GM21390 (cell line): ENCODE measurements around the gene POMT1.

Experiments
- ATAC-seq: cut with Tn5 transposase; IDR thresholded peaks from one replicate; pipeline ENCODE4 v1.9.1; 2021; ENCODE audit not compliant: unreplicated experiment

The POMT1 gene

DNA sequence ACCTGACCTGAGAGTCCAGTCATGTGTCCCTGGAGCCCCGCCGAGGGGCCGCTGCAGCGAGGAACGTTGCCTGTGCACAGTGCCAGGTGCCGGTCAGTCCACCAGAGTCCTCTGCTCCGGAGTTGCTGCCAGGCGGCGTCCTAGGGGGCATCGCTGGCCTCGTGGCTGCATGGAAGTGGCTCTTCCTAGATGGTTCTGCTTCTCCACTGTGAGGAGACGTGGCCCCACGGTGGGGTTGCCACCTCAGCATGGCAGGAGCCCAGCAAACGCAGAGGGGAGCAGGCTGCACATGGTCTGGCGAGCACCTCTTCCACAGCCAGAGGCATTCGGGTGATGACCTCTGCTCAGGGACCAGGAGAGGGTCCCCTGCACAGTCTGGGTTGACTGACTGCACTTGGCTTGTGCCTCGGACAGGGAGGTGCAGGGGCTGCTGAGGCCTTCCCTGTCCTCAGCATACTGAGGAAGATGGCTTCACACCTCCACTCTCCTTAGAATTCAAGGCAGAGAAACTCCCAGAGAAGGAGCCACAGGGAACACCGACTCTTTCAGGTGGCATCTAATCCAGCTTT lies 25.9 kb upstream of the POMT1 start:
- ATAC-seq, result no peak

DNA sequence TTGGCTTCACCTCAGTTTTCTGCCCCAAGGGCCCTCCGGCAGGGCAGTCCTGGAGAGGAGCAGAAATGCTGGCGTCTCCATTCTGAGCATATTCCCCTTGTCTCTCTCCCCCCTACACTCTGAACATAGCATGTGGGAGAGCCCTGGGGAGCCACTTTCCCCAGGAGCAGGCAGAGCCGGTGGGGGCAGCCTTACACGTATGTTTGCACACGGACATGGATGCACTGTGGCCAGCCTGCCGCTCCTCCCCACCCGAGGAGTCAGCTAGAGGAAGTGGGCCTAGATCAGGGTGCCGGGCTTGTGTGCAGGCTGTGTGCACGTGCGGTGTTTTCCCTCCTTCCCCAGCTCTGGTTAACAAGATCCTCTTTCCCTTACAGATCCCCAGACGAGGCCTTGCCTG lies 25.4 kb upstream of the POMT1 start:
- no peak for ATAC-seq

DNA sequence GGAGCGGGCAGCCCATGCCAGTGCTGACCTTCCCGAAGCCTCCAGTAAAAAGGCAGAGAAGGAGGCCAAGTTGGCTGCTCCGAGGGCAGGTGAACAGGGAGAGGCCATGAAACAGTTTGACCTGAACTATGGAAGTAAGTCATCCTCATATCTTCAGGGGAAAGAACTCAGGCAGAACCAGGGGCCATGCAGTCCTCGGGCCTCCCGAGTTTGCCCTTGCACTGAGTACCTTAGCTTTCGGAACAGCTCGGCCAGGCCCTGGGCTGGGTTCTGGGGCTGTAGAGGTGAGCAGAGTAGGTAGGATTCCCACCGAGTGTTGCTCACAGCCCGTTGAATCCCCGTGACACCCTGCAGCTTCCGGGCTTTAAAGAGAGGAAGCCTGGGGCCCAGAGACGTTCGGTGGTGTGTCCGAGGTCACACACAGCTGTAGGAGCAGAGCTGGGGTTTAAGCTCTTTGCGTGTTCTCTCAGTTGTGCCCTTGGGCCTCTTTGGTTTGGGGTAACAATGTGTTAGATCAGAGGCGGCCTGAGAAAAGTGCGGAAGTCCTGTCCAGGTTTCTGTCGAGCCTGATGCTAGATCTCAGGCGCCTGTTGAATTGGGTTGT lies 24.8 kb upstream of the POMT1 start:
- ATAC-seq, result no peak

DNA sequence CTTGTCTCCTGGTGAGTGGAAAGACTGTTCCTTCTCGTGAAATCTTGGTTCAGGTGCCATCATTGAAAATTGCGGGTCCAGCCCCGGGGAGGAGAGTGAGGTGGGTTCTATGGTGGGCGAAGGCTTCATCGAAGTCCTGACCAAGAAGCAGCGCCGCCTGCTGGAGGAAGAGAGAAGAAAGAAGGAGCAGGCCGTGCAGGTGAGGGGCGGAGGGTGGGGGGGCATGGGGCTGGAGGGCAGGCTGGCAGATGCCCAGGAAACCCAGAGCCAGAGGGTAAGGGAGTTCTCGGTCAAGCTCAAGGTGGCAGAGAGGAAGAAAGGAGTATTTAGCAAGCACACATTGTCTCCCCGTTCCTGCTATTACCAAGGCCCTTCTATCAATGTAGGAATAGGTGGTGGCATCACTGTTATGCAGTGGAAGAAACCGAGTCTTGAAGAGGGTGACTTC lies 24.3 kb upstream of the POMT1 start:
- no peak for ATAC-seq

DNA sequence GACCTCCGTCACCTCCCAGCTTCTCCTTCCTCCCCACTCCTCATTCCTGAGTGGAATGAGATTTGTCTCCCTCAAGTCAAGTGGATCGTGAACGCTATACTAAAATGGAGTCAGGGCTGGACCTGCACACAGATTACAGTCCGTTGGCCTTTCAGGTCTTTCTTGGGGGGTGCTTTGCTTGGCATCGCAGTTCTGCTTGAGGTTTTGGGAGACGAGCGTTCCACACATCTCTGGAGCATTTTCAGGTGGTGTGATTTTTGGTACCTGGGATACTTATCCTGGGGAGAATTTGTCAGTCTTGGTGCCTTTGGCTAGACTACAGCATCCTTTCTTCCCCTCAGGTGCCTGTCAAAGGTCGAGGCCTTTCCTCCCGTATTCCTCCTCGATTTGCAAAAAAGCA lies 23.8 kb upstream of the POMT1 start:
- no peak for ATAC-seq

DNA sequence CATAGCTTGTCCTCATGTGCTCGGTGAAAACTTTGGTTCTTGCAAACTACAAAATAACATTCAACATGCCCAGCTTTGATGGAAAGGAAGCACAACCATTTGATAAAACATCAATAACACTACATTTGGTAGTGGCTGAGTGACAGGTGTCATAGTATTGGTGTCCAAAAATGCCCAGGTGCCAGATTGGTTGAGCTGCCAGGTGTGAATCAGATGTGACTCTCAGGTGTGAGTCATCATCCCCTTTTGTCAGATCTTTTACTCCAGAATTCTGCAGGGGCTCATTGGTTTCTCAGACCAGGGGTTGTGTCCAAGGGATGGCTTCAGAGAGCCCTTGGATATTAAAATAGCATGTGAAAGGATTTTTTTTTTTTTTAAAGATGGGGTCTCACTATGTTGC lies 22.5 kb upstream of the POMT1 start:
- no peak for ATAC-seq

DNA sequence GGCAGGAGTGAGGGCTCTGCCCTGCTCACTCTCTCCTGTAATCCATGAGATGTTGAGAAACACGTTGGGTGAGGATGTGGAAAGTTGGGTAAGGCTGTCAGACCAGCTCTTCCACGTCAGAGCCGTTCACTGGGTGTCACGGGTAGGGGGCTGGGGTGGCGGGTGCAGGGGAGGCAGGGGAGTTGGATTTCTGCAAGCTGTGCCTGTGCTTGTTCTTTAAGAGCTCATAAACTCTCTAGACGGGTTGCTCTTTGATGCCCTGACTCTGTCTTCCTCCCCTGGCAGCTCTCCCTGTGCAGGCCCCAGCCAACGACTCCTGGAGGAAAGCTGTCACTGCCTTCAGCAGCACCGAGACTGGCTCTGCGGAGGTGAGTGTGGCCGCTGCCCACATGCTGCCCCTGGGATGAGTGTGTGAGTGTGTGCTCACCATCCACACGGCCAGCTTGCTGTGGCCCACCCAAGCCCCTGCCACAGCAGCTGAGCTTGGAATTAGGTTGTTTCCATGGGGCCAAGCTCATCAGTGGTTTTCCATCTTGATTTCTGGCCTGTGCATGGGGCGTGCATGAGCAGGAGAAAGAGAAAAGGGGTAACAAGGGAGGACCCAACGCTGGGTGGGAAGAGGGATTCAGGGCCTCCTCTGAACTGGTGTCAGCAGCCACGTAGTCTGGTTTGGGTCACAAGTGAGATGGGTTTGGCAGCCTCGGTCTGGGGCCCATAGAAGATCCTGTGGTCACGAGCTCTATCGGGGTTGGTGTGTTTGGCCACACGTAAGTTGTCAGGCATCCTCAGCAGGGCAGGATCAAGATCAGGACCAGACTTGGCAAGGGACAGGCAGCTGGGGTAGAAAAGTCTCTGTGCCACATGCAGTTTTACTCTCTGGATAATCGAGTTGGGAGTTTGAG lies 21.0 kb upstream of the POMT1 start:
- no peak for ATAC-seq

DNA sequence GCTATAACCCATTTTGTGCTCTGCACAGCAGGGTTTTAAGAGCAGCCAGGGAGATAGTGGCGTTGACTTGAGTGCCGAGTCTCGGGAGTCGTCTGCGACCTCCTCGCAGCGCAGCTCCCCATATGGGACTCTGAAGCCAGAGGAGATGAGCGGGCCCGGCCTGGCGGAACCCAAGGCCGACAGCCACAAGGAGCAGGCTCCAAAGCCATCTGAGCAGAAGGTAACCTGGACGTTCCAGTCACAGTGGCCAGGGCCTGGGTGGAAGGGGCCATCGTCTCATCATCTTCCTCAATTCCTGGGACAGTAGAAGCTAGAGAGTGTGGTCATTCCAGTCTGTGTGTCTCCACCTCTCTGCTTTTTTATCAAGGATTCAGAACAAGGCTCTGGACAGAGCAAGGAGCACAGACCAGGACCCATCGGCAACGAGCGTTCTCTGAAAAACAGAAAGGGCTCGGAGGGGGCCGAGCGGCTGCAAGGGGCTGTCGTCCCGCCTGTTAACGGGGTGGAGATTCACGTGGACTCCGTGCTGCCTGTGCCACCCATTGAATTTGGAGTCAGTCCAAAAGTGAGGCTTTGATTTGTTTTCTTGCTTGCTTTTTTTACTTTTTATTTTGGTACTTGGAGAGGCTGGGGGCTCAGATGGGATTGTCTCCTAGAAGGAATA lies 20.2 kb upstream of the POMT1 start:
- no peak for ATAC-seq

DNA sequence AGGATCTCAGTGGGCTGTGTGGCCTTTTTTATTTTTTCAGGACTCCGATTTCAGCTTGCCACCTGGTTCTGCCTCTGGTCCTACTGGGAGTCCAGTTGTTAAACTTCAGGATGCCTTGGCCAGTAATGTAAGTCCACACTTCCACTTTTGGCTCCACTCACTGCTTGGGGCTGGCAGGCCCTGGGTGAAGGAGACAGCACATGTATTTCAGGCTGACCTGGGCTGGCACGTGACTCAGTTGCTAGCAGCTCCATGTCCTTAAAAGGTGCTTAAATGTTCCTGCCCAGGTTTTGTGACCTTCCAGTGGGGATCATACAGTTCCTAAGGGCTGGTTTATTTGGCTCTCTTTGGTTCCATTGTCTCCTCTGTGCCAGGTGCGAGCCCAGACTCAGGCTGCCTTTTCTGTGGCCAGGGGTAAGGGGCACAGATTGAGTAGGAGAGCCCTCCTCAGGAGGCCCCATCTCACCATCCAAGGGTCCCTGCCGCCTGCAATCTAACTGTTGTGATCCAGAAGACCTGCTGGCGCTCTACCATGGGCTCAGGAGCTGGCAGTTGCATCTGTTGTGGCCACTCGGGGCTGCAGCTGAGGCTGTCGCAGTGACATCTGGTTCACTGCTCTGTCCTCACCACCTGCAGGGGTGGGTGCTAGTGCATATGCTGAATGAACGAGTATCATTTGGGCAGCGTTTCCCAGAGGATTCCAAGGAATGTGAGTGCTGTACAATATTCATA lies 19.2 kb upstream of the POMT1 start:
- ATAC-seq, result no peak

DNA sequence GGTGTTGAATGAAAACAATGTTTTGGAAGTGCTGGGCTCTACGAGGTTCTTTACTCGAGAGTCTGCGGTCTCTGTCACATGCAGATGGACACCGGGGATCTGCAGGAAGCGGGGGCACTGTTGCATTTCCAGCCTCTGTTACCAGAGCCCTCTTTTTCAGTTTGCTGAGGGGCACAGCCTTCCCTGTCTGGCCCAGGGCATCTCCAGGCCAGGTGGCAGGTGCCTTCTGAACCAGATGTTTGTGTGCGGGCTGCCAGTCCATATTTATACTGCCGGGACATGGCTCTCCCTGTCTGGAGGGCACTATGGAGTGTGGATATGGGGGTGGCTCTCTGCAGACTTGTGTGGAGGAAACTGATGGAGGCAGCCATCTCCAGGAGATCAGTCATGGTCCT lies 18.7 kb upstream of the POMT1 start:
- no peak for ATAC-seq

DNA sequence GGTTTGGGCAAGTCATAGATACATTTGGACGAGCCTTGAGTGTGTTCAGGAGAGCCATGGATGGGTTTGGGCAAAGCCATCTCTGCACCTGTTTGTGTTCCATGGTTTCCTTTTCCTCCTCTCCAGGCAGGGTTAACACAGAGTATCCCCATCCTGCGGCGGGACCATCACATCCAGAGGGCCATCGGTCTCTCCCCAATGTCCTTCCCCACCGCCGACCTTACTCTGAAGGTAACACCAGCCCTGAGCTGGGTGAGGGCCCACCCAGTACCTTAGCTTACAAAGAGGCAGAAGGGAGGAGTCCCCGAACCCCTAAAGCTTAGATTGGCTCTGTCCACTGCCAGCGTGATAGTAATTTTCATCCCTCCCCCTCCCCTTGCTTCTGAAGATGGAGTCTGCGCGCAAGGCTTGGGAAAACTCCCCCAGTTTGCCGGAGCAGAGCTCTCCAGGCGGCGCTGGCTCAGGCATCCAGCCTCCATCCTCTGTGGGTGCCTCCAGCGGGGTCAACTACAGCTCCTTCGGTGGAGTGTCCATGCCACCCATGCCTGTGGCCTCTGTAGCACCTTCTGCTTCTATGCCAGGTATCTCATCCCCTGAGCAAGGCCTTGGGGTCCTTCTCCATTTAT lies 18.0 kb upstream of the POMT1 start:
- no peak for ATAC-seq

DNA sequence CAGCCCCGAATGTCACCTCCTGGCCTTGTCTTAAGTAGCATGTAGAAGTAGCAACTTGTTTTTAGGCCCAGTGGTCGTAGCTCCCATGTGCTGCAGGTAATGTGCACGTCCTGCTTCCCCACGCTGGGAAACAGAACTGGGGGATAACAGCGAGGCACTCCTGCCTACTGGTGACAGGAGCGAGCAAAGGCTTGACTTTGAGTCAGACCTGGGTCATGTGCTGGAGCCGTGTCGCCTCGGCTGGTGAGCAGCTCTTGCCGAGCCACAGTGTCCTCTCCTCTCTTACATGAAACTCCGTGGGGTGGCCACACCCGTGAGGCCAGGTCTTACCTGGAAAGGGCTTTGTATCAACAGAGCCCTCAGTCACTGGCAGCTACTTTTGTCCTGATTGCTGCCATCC lies 17.5 kb upstream of the POMT1 start:
- no peak for ATAC-seq

DNA sequence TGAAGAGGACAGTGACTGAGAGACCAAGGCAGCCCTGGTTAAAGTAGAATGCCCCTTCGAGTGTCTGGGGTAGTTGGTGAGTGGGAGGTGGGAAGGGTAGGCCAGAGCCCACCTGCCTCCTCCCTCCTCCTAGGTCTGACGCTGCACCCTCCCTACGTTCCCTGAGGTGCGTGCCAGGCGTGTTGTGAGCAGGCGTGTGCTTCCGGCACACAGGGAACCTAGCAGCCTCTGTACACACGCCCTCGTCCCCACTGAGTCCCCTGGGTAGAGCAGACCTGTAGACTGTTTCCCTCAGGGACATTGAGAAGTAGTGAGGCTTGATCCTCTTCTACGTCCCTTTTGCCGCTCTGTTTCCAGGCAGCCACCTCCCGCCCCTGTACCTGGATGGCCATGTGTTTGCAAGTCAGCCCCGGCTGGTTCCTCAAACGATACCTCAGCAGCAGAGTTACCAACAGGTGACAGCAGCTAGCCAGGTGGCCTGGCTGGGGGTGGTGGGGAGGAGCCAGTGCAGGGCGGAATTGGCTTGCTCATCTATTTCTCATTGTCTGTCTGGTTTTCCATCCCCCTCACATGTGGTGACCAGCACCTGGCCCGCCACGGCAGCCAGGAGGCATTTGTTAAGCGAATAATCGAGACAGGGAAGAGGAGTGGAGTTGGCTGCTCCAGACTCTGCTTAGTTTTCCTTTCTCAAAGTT lies 16.8 kb upstream of the POMT1 start:
- ATAC-seq, result no peak

DNA sequence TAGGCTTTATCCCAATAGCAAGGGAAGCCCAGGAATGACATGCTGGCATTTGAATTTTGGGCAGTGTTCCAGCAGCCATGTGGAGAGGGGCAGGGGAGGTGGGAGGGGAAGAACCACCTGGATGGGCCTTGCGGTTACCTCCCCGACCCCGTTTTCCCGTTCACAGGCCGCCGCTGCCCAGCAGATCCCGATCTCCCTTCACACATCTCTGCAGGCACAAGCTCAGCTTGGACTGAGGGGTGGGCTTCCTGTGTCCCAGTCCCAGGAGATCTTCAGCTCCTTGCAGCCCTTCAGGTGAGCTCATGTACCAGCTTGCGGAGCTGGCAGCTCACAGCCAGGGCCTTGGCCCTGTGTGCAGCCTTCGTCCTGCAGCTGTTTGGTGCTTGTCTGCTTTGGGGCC lies 15.7 kb upstream of the POMT1 start:
- ATAC-seq, result no peak

DNA sequence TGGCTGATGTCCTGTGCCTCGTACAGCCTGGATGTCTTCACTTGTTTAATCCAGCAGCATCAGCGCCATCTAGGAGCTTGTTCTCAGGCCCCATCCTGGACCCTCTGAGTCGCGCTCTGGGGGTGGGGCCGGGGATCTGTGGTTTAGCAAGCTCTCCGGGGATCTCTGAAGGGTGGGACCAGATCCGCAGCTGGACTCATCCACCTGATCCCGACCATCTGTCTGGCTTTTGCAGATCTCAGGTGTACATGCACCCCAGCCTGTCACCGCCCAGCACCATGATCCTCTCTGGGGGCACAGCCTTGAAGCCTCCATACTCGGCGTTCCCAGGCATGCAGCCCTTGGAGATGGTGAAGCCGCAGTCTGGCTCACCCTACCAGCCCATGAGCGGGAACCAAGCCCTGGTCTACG lies 15.1 kb upstream of the POMT1 start:
- no peak for ATAC-seq

DNA sequence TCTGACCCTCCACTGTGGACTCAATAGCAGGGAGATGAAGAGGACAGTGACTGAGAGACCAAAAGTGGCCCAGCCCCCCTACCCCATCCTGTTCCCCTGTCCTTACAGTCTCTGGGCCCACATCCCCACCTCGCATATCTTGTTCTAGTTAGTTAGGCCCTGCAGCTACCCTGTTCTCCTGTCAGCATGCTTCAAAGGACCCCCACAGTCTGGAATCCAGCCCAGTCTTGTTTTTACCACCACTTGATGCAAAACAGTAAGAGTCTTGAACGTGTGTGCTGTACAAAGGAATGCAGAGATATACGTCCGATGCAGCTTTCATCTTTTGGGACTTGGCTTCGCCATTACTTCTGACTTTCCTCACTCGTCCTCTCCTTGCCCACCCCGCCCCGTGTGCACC lies 12.2 kb upstream of the POMT1 start:
- no peak for ATAC-seq

DNA sequence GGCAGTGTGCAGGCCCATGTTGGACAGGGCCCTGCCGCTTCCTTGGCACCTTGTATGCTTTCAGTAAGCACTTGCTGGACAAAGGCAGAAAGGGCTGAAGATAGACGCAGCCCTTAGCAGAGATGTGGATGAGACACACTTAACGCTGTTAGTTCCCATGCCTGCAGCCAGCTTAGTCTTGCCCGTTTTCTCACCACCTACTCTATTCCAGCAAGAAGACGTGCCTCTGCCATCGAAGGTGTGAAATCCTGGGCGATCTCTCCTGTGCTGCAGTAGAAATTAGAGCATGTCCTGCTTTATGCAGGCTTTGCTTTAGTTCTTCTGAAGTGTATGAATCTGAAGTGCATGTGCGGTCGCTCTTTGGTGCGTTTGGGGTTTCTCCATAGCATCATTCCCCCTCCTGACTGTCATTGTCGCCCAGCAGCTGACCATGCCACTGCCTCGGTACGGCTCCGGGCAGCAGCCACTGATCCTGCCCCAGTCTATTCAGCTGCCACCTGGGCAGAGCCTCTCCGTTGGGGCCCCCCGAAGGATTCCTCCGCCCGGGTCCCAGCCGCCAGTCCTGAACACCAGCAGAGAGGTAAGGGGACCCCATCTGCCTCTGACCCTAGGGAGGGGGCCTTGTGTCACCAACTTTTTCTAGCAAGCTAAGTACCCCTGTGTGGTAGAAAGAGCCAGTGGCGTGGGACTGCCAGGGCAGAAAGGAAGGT lies 11.6 kb upstream of the POMT1 start:
- no peak for ATAC-seq

DNA sequence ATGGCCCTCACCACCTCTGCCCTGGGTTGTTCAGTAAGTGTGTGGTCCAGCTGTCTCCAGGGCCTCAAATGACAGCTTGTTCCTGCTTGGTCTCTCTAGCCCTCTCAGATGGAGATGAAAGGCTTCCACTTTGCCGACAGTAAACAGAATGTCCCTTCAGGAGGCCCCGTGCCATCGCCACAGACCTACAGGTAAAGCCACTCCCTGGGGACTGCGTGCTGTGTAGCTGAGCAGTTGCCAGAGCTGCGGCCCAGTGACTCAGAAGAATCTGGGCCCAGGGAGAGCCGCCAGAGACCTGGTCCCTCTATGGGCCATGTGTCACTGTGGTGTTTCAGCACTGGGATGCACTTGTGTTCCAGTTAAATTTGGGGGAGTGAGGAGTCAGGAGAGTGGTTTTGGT lies 10.6 kb upstream of the POMT1 start:
- no peak for ATAC-seq

DNA sequence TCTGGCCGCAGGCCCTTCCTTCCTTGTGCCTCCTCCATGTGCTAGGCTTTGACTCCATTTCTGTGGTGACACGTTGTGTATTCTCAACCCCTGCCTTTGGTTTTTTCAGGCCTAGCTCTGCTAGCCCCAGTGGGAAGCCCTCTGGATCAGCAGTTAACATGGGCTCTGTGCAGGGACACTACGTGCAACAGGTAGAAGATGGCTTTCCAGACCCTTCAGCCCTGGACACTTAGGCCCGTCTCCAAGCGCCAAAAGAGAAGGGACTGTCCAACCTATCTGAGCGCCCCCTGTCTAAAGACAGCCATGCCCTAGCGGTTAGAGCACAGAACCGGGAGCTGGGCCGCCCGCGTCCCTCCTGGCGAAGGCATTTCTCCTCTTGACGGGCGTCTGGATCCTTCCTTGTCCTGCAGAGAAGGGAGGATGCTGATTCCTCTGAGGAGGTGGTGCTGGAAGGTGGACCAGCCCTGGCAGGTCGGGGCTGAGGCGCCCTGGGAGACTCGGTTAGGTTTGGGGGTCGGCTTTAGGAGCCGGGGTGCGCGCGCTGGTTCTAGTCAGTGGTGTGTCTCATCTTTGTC lies 8.3 kb upstream of the POMT1 start:
- ATAC-seq, result no peak
